NCI-H510A (cell line): ENCODE results near the gene HGS.

Source experiments
- DNase-seq: peaks from one replicate; lab custom pipeline; 2025; lab: John Stamatoyannopoulos, UW

HGS gene

DNA sequence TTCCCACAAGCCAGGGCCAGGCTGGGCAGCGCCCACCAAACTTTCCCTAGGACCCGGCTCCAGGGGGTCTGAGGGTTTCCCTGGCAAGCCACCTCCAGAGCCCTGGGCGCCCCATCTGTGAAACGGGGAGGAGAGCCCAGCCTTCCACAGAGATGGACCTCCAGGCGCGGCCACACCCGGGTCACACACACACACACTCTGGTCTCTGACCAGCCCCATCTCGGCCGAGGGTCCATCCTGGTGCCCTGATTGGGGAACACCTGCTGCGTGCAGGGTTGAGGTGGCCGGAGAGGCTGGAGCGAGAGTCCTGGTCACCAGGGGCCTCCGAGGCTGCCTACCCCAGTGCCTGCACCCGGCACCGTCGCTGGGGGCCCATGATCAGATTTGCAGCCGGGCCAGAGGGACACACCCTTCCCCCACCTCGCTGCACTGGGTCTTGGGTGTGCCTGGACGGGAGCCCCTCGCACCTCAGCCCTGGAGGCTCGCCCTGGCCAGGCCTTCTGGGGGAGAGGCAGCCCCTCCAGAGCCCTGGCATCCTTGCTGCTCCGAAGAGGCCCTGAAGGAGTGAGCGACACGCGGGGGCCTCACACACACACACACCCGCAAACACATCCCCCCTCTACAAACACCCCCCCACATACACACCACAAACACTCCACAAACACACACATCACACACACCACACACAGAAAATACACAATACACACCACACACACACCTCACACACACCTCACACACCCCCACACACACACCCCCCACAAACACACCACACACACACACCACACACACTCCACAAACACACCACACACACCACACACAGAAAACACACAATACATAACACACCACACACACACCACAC, 58.0 kb downstream of the HGS start:
- no peak for DNase-seq
